ENCODE data around the gene TPST1.
"Not testable (repeated sequence)": the region's sequence is repeated elsewhere in the genome, so short reads cannot be mapped to it uniquely, and the experiment has no call there.

Gene TPST1

DNA sequence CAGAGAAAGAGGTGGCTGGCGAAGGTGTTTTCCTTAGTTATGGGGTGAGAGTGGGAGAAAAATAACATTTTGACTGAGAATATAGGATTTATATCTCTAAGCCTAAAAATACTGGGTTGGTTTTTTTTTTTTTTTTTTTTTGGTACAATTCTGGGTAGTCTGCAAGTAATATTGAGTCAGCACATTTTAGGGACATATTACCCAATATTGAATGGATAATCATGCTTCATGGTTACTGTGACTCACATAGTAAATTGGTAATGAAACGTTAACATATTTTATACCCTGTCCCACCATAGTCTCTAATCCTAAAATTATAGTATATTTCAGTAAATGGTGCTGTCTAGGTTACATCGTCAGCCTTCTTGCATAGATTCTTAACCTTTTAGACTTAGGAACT lies 91.4 kb downstream of the TPST1 start:
- DNase-seq: no peak

GRCh38 chr7:66297579-66297978 lies 92.4 kb downstream of the TPST1 start:
- no peak for DNase-seq

DNA sequence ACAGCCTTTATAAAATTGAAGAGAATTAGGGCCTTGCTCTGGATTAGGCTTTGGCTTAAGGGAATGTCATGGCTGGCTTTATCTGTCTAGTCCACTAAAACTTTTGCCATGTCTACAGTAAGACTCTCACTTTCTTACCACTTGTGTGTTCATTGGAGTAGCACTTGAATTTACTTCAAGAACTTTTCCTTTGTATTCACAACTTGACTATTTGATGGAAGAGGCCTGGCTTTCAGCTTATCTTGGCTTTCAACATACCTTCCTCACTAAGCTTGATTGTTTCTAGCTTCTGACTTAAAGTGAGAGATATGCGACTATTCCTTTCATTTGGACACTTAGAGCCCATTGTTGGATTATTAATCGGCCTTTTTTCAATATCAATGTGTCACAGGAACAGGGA lies 96.1 kb downstream of the TPST1 start:
- DNase-seq: no peak

DNA sequence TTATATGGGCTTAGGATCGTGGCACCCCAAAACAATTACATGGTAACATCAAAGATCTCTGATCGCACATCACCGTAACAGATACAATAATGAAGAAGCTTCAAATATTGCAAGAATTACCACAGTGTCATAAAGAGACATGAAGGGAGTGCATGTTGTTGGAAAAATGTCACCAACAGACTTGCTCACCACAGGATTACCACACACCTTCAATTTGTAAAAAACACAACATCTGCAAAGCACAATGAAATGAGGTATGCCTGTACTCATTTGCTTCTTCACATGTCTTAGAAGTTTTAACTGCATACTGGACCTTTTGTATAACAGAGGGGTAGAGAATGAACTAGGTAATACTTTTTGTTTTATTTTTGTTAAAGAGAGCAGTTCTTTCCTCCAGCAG lies 96.6 kb downstream of the TPST1 start:
- no peak for DNase-seq

DNA sequence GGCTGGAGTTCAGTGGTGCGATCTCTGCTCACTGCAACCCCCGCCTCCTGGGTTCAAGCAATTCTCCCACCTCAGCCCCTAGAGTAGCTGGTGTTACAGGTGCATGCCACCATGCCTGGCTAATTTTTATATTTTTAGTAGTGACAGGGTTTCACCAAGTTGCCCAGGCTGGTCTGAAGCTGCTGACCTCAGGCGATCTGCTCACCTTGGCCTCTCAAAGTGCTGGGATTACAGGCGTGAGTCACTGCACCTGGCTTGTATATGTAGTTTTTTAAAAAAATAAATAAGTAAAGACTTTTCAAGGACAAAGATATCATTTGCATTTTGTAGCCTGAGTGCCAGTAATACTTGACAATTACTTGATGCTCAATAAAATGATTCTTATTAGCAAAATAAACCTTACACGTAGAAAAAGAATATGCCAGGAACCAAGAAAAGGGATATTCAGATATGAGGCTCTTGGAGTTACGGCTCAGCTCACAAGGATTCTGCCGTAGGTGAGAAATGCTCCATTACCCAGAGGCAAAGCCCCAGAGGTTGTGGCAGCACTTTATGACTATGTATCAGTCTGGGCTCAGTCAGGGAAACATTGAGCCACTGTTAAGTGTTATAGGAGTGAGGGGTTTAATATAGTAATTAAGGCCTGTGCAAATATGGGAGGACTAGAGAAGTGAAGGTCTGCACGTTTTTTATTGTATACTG lies 98.5 kb downstream of the TPST1 start:
- DNase-seq: no peak

GRCh38 chr7:66304536-66304935 lies 99.4 kb downstream of the TPST1 start:
- DNase-seq: no peak

DNA sequence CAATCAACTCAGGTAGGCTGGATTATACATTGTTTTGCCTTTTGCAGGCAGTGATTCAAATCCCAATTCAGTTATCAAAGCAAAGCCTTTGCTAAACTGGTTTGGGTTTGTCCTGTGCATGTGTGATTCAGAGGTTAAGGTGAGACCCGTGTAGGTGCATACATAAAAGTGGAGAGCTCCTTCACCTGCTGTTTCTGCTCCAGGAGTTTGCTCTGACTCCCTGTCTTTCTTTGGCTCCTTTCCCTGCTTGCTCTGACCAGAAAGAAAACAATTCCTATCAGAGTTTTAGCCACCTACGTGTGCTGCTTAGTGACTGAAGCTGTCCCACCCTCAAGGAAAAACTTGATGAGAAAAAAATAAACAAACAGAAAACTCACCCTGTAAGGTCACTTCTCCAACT lies 101.1 kb downstream of the TPST1 start:
- DNase-seq: no peak

GRCh38 chr7:66307591-66308215 lies 102.6 kb downstream of the TPST1 start:
- DNase-seq: no peak

DNA sequence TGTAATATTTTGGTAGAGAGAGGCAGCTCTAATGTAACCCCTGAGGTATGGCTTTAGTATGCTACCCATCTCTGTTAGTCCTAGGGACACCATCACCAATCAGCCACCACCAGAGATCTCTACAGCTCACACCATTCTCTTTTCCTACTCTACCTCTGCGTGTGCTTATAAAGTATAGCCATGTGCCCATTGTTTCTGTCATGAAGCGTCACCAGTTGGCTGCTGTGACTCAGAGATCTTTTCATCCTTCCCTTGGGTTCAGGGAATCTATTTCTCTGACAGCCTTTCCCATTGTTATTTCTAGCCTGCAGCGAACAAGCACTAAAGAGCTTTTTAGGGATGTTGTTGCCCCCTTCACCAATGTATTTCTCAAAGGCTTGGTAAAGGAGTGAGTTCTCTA lies 103.3 kb downstream of the TPST1 start:
- no peak for DNase-seq

DNA sequence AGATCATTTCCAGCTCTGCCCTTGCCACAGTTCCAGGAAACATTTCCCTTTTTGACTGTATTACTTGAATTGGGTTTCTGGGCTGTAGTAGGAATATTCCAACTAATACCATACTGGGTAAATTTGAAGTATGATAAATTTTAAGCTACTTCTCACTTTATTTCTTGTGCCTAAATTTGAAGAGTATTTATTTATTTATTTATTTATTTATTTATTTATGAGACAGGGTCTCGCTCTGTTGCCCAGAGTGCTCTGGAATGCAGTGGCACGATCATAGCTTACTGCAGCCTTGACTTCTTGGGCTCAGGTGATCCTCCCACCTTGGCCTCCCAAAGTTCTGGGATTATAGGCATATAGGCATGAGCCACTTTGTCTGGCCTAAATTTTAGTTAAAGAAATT lies 105.5 kb downstream of the TPST1 start:
- no peak for DNase-seq

DNA sequence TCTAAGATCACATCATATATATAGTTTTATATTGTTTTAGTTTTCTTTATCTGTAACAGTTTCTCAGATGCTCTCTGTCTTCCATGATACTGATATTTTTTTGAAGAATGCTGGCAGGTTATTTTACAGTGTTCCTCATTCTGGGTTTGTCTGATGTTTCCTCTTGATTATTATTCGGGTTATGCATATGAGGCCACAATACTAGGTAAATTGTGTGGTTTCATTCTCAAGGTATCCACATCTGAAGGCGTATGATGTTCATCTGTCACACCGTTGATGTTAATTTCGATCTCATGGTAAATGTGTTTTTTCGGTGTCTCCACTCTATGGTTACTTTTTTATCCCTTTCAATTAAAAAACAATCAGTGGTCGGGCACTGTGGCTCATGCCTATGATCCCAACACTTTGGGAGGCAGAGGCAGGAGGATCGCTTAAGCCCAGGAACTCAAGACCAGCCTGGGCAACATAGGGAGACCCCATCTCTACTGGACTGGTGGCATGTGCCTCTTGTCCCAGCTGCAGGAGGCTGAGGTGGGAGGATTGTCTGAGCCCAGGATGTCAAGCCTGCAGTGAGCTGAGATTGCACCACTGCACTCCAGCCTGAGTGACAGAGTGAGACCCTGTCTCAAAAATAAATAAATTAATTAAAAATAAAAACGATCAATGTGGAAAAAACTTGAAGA lies 108.9 kb downstream of the TPST1 start:
- DNase-seq: no peak

DNA sequence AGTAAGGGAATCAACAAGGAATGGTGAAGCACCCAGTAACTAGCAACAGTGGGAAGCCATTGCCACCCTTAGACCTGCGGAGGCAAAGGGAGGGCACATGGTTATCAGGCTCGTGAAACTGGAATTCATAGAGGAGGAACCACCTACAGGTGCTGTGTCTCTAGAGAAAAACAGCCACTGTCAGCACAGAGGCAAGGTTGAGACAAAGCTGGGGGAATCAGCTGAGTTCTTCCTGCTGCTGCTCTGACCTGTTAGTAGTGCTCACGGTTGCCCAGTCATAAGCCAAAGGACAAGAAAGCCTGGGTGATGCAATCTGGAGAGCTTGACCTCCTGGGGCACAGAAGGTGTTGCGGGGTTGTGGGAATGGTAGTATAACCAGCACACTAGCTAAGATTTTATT lies 110.1 kb downstream of the TPST1 start:
- no peak for DNase-seq

- no peak for DNase-seq
Measured at GRCh38 chr7:66319407-66319979, 114.4 kb downstream of the TPST1 start.

DNA sequence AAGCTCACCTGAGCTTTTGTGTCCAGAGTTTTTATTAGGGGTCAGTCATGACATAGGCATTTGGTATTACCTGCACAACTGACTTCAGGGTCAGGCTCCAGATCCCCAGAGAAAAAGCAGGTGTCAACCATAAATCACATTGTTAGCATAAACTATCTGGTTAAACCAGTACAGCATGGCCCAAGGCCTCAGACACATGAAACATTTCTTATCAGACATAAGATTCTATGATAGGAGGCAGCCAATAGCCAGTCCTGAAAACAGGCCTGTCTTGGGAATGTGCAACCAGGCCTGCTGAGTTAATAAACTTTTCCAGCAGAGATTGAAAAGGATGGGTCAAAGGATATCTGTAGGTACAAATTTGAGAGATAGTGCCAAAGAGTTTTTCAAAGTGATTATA lies 116.1 kb downstream of the TPST1 start:
- no peak for DNase-seq

DNA sequence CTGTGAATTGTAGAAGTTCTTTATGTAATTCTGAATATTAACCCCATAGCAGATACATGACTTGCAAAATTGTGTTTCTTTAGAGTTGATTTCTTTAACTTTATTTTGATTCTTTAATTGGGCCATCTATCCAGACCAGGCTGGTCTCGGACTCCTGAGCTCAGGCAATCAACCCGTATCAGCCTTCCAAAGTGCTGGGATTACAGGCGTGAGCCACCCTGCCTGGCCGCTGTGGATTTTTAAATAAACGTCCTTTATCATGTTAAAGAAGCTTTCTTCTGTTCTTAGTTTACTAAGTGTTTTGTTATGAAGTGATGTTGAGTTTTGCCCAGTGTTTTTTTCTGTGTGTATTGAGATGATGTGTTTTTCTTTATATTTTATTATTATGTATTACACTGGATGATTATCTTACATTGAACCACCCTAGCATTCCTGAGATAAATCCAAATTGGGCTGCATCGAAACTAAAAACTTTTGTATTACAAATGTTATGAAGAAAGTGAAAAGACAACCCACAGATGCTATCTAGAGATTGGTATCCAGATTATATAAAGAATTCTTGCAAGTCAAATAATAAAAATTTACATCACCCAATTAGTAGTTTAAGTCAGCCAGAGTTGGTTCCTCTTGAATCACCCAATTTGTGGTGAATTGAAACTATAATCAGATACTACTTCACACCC lies 118.1 kb downstream of the TPST1 start:
- DNase-seq: no peak

GRCh38 chr7:66324985-66325384 lies 119.9 kb downstream of the TPST1 start:
- not testable (repeated sequence) for DNase-seq

DNA sequence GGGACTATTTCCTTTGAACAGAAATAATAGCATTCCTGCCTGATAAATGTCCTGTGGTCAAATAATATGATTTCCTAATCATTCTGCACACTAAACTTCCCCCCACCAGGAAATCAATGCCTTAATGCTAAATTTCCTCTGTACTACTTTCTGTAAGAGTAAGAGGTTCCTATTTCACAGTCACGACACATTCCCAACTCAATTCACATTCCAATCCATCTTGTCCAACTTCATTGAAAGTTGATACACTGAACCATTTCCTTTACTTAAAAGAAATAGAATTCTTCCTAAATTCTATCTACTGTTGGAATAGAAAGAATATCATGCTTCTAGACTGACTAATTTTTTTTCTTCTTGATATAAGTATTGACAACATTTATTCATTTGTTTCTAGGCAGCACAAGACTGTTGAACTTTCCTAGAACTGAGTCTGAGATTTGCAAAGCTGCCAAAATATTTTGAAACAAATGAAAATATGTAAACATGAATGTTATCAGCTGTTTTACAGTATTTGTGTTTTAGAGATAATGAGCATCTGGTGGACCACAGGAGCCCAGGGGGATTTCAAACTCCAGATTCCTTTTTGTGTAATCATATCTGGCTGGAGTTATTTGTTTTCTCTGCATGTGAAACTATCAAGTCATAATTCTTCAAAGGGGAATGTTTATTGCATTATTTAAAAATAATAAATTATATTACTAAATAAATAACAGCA lies 121.5 kb downstream of the TPST1 start:
- no peak for DNase-seq

DNA sequence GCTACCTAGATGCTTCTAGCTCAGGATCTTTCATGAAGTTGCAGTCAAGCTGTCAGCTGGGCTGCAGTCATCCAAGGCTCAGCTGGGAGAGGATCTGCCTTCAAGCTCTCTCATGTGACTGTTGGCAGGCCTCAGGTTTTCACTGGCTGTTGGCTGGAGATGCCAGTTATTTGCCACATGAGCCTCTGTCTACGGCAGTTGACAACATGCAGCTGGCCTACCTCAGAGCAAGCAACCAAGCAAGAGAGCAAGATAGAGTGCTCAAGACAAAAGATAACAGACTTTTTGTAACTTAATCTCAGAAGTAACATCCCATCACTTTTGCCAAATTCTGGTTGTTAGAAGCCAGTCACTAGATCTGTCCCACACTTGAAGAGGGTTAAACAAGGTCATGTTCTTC lies 125.8 kb downstream of the TPST1 start:
- DNase-seq: no peak

DNA sequence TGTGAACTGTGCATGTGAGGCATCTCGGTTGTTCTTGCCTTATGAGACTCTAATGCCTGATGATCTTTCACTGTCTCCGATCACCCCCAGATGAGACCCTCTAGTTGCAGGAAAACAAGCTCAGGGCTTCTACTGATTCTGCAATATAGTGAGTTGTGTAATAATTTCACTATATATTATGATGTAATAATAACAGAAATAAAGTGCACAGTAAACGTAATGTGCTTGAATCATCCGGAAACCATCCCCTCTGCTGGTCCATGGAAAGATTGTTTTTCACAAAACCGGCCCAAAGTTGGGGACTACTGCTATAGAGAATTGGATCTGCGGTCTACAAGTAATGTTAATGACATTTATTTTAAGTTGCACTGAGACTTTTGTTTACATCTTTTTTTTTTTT lies 126.7 kb downstream of the TPST1 start:
- no peak for DNase-seq

DNA sequence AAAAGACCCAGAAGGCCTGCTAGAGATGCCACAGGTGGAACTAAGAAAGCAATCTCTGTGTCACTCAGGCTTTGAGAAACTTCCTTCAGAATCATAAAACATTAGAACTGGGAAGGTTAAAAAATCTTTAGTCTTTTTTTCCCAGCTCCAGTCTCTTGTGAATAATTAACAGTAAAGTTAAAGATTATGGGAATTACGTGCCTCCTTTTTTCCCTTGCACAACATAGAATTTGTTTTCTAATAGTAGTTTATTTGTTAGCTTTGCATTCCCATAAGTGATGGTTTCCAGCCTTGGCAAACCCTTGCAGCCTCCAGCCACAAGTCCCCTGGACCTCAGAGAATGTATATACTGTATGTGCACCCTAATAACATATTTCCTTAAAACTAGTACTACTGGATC lies 128.3 kb downstream of the TPST1 start:
- no peak for DNase-seq

DNA sequence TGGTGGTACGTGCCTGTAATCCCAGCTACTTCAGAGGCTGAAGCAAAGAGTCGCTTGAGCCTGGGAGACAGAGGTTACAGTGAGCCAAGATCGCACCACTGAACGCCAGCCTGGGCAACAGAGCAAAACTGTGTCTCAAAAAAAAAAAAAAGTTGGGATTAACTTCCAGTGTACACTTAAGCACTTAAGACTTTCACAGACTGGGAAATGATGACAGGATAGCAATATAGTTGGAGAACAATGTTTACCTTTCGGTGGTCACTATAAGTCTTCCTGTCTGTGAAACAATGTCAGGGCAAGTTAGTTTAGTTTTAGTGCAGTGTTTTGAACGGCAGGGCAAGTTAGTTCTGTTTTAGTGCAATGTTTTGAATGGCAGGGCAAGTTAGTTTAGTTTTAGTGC lies 130.2 kb downstream of the TPST1 start:
- DNase-seq: no peak

DNA sequence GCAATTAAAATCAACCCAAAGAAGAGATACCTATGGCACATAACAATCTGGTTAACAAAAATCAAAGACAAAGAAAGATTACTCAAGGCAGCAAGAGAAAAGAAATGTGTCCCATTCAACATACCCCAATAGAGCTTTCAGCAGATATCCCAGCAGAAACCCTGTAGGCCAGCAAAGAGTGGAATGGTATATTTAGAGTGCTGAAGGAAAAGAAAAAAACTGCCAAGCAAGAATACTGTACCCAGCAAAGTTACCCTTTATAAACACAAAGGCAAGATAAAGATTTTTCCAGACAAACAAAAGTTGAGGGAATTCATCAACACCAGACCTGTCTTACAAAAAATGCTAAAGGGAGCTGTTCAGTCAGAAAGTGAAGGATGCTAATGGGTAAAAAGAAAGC lies 131.6 kb downstream of the TPST1 start:
- no peak for DNase-seq

DNA sequence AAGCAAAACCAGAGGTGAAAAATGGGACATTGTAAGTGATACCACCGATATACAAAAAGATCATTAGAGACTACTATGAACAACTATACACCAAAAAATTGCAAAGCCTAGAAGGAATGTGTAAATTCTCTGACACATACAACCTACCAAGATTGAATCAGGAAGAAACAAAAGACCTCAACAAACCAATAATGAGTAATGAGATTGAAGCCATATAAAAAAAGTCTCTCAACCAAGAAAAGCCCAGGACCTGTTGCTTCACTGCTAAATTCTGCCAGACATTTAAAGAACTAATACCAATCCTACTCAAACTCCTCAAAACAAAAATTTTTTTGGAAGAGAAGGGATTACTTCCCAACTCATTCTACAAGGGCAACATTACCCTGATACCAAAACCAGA lies 134.0 kb downstream of the TPST1 start:
- DNase-seq: no peak
